DOHH2 (cell line): ENCODE results near the gene PCDHGA12.
"Not testable (repeated sequence)": the region's sequence is repeated elsewhere in the genome, so short reads cannot be mapped to it uniquely, and the experiment has no call there.

Experiments
- H3F3A ChIP-seq: fragments of 200-600 bp; sonication (generic), shearing (Covaris generic); 2 replicates; pipeline ENCODE4 v1.6.0; 2016; ENCODE audit warnings: antibody characterized with exemption, mild to moderate bottlenecking; ENCODE audit not compliant: control insufficient read depth, insufficient read depth
- H3K27ac ChIP-seq: fragments of 200-600 bp; sonication (generic); 2 replicates; pipeline ENCODE4 v1.5.1; 2014; ENCODE audit warnings: low read depth, mild to moderate bottlenecking, low read length, moderate library complexity
- H3K27me3 ChIP-seq: fragments of 200-600 bp; sonication (generic); 2 replicates; pipeline ENCODE4 v1.6.1; 2014; ENCODE audit warnings: mild to moderate bottlenecking, low read length, mixed read lengths; ENCODE audit not compliant: control insufficient read depth
- H3K36me3 ChIP-seq: fragments of 200-600 bp; sonication (generic); 2 replicates; pipeline ENCODE4 v1.6.1; 2014; ENCODE audit warnings: mild to moderate bottlenecking, low read length, moderate library complexity, mixed read lengths; ENCODE audit not compliant: control insufficient read depth
- H3K4me1 ChIP-seq: fragments of 200-600 bp; sonication (generic); 2 replicates; pipeline ENCODE4 v1.6.1; 2014; ENCODE audit warnings: mild to moderate bottlenecking, low read length, mixed read lengths; ENCODE audit not compliant: control insufficient read depth
- H3K4me2 ChIP-seq: fragments of 200-600 bp; sonication (generic); 2 replicates; pipeline ENCODE4 v1.6.0; 2014; ENCODE audit warnings: mild to moderate bottlenecking, low read length, moderate library complexity
- H3K4me3 ChIP-seq: fragments of 200-600 bp; sonication (generic); 2 replicates; pipeline ENCODE4 v1.5.1; 2014; ENCODE audit warnings: mild to moderate bottlenecking, low read length, mixed read lengths
- H3K79me2 ChIP-seq: fragments of 200-600 bp; sonication (generic); 2 replicates; pipeline ENCODE4 v1.6.1; 2014; ENCODE audit warnings: mild to moderate bottlenecking, low read length, mixed read lengths; ENCODE audit not compliant: control insufficient read depth
- H3K9me2 ChIP-seq: fragments of 200-600 bp; sonication (generic); replicated peaks from 2 replicates; pipeline ENCODE4 v1.6.1; 2014; ENCODE audit warnings: mild to moderate bottlenecking, low read length, mixed read lengths; ENCODE audit not compliant: control insufficient read depth
- H3K9me3 ChIP-seq: fragments of 200-600 bp; sonication (generic); 2 replicates; pipeline ENCODE4 v1.6.1; 2014; ENCODE audit warnings: antibody characterized with exemption, low read length, mixed read lengths; ENCODE audit not compliant: control insufficient read depth, insufficient read depth
- H4K20me1 ChIP-seq: fragments of 200-600 bp; sonication (generic); 2 replicates; pipeline ENCODE4 v1.6.0; 2014; ENCODE audit warnings: low read depth, mild to moderate bottlenecking, antibody characterized with exemption, low read length, moderate library complexity; ENCODE audit not compliant: control insufficient read depth, insufficient read depth
- CTCF ChIP-seq: fragments of 200-600 bp; sonication (generic); IDR thresholded peaks from one replicate; pipeline ENCODE4 v1.5.1; 2014; ENCODE audit warnings: antibody characterized with exemption, mild to moderate bottlenecking, low read depth, low read length; ENCODE audit not compliant: poor library complexity, severe bottlenecking
- EZH2phosphoT487 ChIP-seq: fragments of 200-600 bp; sonication (generic); IDR thresholded peaks from 2 replicates; pipeline ENCODE4 v1.6.1; 2017; ENCODE audit warnings: borderline replicate concordance, mild to moderate bottlenecking, antibody characterized with exemption, low read length, moderate library complexity, mixed read lengths

PCDHGA12 gene

DNA sequence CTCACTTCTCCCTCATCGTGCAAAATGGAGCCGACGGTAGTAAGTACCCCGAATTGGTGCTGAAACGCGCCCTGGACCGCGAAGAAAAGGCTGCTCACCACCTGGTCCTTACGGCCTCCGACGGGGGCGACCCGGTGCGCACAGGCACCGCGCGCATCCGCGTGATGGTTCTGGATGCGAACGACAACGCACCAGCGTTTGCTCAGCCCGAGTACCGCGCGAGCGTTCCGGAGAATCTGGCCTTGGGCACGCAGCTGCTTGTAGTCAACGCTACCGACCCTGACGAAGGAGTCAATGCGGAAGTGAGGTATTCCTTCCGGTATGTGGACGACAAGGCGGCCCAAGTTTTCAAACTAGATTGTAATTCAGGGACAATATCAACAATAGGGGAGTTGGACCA, 979 bp downstream of the PCDHGA12 start:
- Histone ChIP-seq H3K9me2 (no peaks in the 10 kb centered on the region), H3K79me2 (no peaks in the 10 kb centered on the region), H3K27me3 (no peaks in the 10 kb centered on the region), H3K4me2 (peak overlapping the region; percentile 60), H4K20me1 (no peaks in the 10 kb centered on the region), H3K4me1 (0 out of 2 replicates have a peak, but pooled peaks cover 3% of the 10 kb centered on the region), H3K4me3 (peak overlapping the region; percentile 69), H3F3A (0 out of 2 replicates have a peak, but pooled peaks cover 6% of the 10 kb centered on the region), H3K27ac (no peak overlapping the region), H3K36me3 (peaks cover 24% of the 10 kb centered on the region), H3K9me3 (peaks cover 18% of the 10 kb centered on the region)
- no peak for TF ChIP-seq CTCF
- no peak for TF ChIP-seq EZH2phosphoT487

GRCh38 chr5:141432308-141432707, 2.0 kb downstream of the PCDHGA12 start:
- H3K36me3 ChIP-seq = peaks cover 23% of the 10 kb centered on the region
- not testable (repeated sequence) for H3K4me3 ChIP-seq, H3F3A ChIP-seq, H4K20me1 ChIP-seq, H3K4me2 ChIP-seq, H3K9me2 ChIP-seq, H3K27ac ChIP-seq, H3K27me3 ChIP-seq, H3K79me2 ChIP-seq, H3K4me1 ChIP-seq
- H3K9me3 ChIP-seq = peaks cover 18% of the 10 kb centered on the region

GRCh38 chr5:141432726-141433125, 2.4 kb downstream of the PCDHGA12 start:
- H3F3A ChIP-seq, H3K4me1 ChIP-seq: not testable (repeated sequence)
- H3K9me3 ChIP-seq = peaks cover 14% of the 10 kb centered on the region

GRCh38 chr5:141434006-141434405, 3.7 kb downstream of the PCDHGA12 start:
- H3K9me3 ChIP-seq = peaks cover 14% of the 10 kb centered on the region
- no peak overlapping the region for H3K27ac ChIP-seq
- H3K4me1 ChIP-seq = 0 out of 2 replicates have a peak, but pooled peaks cover 3% of the 10 kb centered on the region
- no peaks in the 10 kb centered on the region for H3K27me3 ChIP-seq
- no peak overlapping the region for H3K4me2 ChIP-seq
- peaks cover 15% of the 10 kb centered on the region for H3K36me3 ChIP-seq
- TF ChIP-seq EZH2phosphoT487 = no peak
- no peaks in the 10 kb centered on the region for H3K79me2 ChIP-seq
- H3F3A ChIP-seq = 0 out of 2 replicates have a peak, but pooled peaks cover 6% of the 10 kb centered on the region
- no peak overlapping the region for H3K4me3 ChIP-seq
- no peaks in the 10 kb centered on the region for H3K9me2 ChIP-seq
- H4K20me1 ChIP-seq = no peaks in the 10 kb centered on the region

More at GRCh38 chr5:141432726-141433125, 2.4 kb downstream of the PCDHGA12 start:
- not testable (repeated sequence) for H3K79me2 ChIP-seq, H3K4me3 ChIP-seq, H4K20me1 ChIP-seq, H3K9me2 ChIP-seq, H3K27me3 ChIP-seq, H3K27ac ChIP-seq, H3K4me2 ChIP-seq
- peaks cover 18% of the 10 kb centered on the region for H3K36me3 ChIP-seq

DNA sequence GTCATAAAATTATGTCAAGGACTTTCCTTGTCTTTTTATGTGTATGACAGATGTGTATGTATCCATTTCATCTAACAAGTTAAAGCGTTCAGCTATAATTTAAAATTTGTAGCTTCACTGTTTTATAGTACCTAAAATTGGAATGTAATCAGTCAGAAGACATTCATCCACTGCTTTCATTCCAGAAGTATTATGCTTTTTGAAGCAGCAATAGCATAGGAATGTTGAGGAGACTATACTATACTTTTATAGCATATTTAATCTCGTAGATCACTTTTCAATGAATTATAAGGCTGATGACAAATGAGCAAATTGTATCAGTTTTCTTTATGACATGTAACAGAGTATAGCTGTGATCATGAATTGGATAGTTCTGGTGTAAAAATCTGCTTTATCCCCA, 6.9 kb downstream of the PCDHGA12 start:
- Histone ChIP-seq H3K4me1 (peaks cover 3% of the 10 kb centered on the region), H3K36me3 (no peaks in the 10 kb centered on the region; the same call in 1 of the 2 replicates), H3K27me3 (no peaks in the 10 kb centered on the region), H3K4me3 (no peak overlapping the region), H4K20me1 (no peaks in the 10 kb centered on the region), H3K4me2 (no peak overlapping the region), H3K9me3 (no peaks in the 10 kb centered on the region; the same call in 1 of the 2 replicates), H3K9me2 (no peaks in the 10 kb centered on the region), H3K27ac (no peak overlapping the region), H3K79me2 (no peaks in the 10 kb centered on the region), H3F3A (no peaks in the 10 kb centered on the region)
- TF ChIP-seq CTCF (no peak), EZH2phosphoT487 (no peak)
